Spleen (tissue), 11 donors: ENCODE data around the gene SMC4. TPM values are rescaled to one million over a fixed set of nuclear protein-coding genes. Genes with fewer than 3 reads are reported as not detected.

Experiments used
- DNase-seq: peaks from one replicate; pipeline ENCODE4 v3.0.0-alpha.2; 2020
- H3K27ac ChIP-seq, 8 donors: fragments of 200-600 bp; sonication (generic) in 7 of 8; 1 replicate in 4 of 8; 2 replicates in 4 of 8; pipeline versions ENCODE4 v1.5.0 to v1.8.0; 2016 to 2021; ENCODE audit warnings: inconsistent platforms in 4 of 8, mild to moderate bottlenecking in 4 of 8, moderate library complexity in 1 of 8
- H3K27me3 ChIP-seq, 7 donors: fragments of 200-600 bp; sonication (generic) in 6 of 7; replicated peaks in 1 of 7; 1 replicate in 4 of 7; 2 replicates in 3 of 7; pipeline versions ENCODE4 v1.5.0 to v1.8.0; 2016 to 2021; ENCODE audit warnings: inconsistent platforms in 3 of 7, mild to moderate bottlenecking in 1 of 7
- H3K36me3 ChIP-seq, 6 donors: fragments of 200-600 bp; sonication (generic) in 5 of 6; 1 replicate in 4 of 6; 2 replicates in 2 of 6; pipeline versions ENCODE4 v1.5.0 to v1.8.0; 2016 to 2021; ENCODE audit warnings: inconsistent platforms in 2 of 6
- H3K4me1 ChIP-seq, 6 donors: fragments of 200-600 bp; sonication (generic) in 5 of 6; 1 replicate in 3 of 6; 2 replicates in 3 of 6; pipeline versions ENCODE4 v1.5.0 to v1.8.0; 2016 to 2021; ENCODE audit warnings: inconsistent platforms in 3 of 6
- H3K4me3 ChIP-seq, 8 donors: fragments of 200-600 bp; sonication (generic) in 7 of 8; 1 replicate in 4 of 8; 2 replicates in 4 of 8; pipeline versions ENCODE4 v1.5.0 to v1.8.0; 2016 to 2021; ENCODE audit warnings: inconsistent platforms in 4 of 8, mild to moderate bottlenecking in 4 of 8, moderate library complexity in 2 of 8
- H3K9me3 ChIP-seq, 8 donors: fragments of 200-600 bp; sonication (generic) in 7 of 8; 1 replicate in 4 of 8; 2 replicates in 4 of 8; pipeline versions ENCODE4 v1.5.0 to v1.8.0; 2016 to 2021; ENCODE audit warnings: inconsistent platforms in 4 of 8
- POLR2A ChIP-seq, 3 donors: fragments of 450-650 bp; IDR thresholded peaks; one replicate each; pipeline ENCODE4 v1.5.1; 2017; ENCODE audit warnings: antibody characterized with exemption in 3 of 3, mild to moderate bottlenecking in 1 of 3
- POLR2AphosphoS5 ChIP-seq, 3 donors: sonication (generic); formaldehyde crosslinking; IDR thresholded peaks; one replicate each; pipeline ENCODE4 v1.5.1; 2017; ENCODE audit warnings: antibody characterized with exemption in 3 of 3
- WGBS, 5 donors: extraction: QIAGEN DNeasy Blood & Tissue Kit in 3 of 5; methylation state at CpG; one replicate each; pipeline versions ENCODE4 v1.1.5 to v1.1.7; 2013 to 2018; 5-methylcytosine and 5-hydroxymethylcytosine counted together
- intact Hi-C: fragments of 100-400 bp; cut with DNase I; formaldehyde crosslinking; loops from one replicate; pipeline ENCODE4 v1.15.0; 2023; ENCODE audit warnings: low total_unique reads
- polyA plus RNA-seq, 3 donors: library from polyadenylated mRNA; stranded (reverse); fragments of 200-250 nt; gene quantifications; one replicate each; pipeline ENCODE4 v1.2.1, GENCODE V29; 2013
- total RNA-seq, 7 donors: library from RNA; depleted of rRNA in 3 of 7; stranded (reverse); fragments of >200 nt in 3 of 7; fragmentation: NEBNext Ultra II Directional in 4 of 7; extraction: Animal tissue kit (Norgen Biotek cat#: 25700) in 4 of 7; gene quantifications; one replicate each; pipeline versions ENCODE4 v1.1.0 to v1.2.1, GENCODE V29; 2016 to 2021
- TF ChIP-seq, protein P1 (sequence below), 11 experiments: fragments of 200-600 bp in 7 of 11; fragments of 450-650 bp in 4 of 11; sonication (generic) in 4 of 11; IDR thresholded peaks in 8 of 11; conservative IDR thresholded peaks in 3 of 11; 1 replicate in 7 of 11; 2 replicates in 4 of 11; pipeline versions ENCODE4 v1.4.0 to v1.8.0; 2016 to 2021; ENCODE audit warnings: antibody characterized with exemption in 11 of 11, inconsistent platforms in 4 of 11, mild to moderate bottlenecking in 1 of 11
- donor health status: healthy with polysubstance abuse.
- donor health status: DM: no; HTN: no; CAD: no; lungs with moderate emphysema.
- donor health status: DM: no; HTN: no; CAD: no.
- donor health status: Bipolar disorder and iron deficiency.
- donor health status: healthy.
- donor health status: DM: no; HTN: no; CAD: no.
- donor health status: DM: yes; HTN: yes; CAD: no.

The SMC4 gene
- total and polyA plus RNA-seq, 10 donors, result 21.2 to 112 (median 52.0) TPM

DNA sequence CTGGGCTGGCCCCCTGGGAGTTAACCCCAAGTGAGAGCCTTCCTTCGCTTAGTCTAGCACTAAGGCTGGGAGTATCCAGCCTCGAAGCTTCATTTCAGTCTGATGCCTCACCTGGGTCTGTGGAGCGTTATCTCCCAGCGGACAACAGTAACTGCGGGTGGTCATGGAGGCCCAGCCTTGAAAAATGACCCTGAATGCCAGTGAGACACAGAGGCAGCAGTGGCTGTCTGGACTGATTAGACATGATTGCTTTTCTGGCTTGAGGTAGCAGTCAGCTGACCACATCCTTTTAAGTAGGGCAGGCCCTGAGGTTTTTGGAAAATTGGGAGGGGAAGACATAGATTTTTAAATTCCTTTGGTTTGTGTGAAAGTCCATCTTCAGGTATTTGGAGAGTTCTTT lies 78.3 kb downstream of the SMC4 start:
- 47 to 96% (median 81%) methylated on average over 5 of the region's 5 CpGs for WGBS, 5 donors
- H3K9me3 ChIP-seq, result no peaks in the 10 kb centered on the region
- intact Hi-C loops, result no loop called here
- H3K27ac ChIP-seq, result no peak overlapping the region
- H3K36me3 ChIP-seq, result no peaks in the 10 kb centered on the region
- peaks cover 0 to 8% (median 0%) of the 10 kb centered on the region in 6 donors for H3K4me1 ChIP-seq
- no peak overlapping the region for H3K4me3 ChIP-seq
- no peaks in the 10 kb centered on the region for H3K27me3 ChIP-seq
- no peak for DNase-seq
- no peak for TF ChIP-seq POLR2A (IDR thresholded peaks at IDR 0.05)
- TF ChIP-seq POLR2AphosphoS5 (IDR thresholded peaks at IDR 0.05), result no peak
- TF ChIP-seq, protein P1, sequence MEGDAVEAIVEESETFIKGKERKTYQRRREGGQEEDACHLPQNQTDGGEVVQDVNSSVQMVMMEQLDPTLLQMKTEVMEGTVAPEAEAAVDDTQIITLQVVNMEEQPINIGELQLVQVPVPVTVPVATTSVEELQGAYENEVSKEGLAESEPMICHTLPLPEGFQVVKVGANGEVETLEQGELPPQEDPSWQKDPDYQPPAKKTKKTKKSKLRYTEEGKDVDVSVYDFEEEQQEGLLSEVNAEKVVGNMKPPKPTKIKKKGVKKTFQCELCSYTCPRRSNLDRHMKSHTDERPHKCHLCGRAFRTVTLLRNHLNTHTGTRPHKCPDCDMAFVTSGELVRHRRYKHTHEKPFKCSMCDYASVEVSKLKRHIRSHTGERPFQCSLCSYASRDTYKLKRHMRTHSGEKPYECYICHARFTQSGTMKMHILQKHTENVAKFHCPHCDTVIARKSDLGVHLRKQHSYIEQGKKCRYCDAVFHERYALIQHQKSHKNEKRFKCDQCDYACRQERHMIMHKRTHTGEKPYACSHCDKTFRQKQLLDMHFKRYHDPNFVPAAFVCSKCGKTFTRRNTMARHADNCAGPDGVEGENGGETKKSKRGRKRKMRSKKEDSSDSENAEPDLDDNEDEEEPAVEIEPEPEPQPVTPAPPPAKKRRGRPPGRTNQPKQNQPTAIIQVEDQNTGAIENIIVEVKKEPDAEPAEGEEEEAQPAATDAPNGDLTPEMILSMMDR (IDR thresholded peaks at IDR 0.05 in 8 of 11, conservative IDR thresholded peaks at IDR 0.05 in 3 of 11), result no peak

DNA sequence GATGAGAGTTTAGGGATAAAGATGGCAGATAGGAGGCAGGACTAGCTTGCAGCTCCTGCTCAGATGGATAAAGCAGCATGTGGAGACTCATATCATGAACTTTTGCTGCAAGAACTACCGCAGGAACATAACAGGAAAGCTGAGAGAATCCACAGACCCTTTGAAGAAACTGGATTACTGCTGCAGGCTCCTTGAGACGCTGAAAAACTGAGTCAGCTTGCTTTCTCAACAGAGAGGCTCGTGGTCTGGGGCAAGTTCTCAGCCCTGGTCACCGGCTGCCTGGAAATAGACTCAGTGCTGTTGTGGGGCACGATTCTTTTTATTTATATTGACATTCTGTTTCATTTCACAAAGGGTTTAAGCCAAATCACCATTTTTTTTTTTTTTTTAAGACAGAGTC lies 78.9 kb downstream of the SMC4 start:
- 66 to 88% (median 80%) methylated on average over 5 of the region's 5 CpGs for WGBS, 5 donors
- H3K36me3 ChIP-seq, result no peaks in the 10 kb centered on the region
- no peak overlapping the region for H3K4me3 ChIP-seq
- no peak overlapping the region for H3K27ac ChIP-seq
- no peak for DNase-seq
- no peaks in the 10 kb centered on the region for H3K27me3 ChIP-seq
- intact Hi-C loops, result no loop called here
- no peak for TF ChIP-seq POLR2AphosphoS5 (IDR thresholded peaks at IDR 0.05)
- TF ChIP-seq, protein P1 (IDR thresholded peaks at IDR 0.05 in 8 of 11, conservative IDR thresholded peaks at IDR 0.05 in 3 of 11), result no peak
- no peak for TF ChIP-seq POLR2A (IDR thresholded peaks at IDR 0.05)
- H3K4me1 ChIP-seq, result peaks cover 0 to 8% (median 0%) of the 10 kb centered on the region in 6 donors
- H3K9me3 ChIP-seq, result no peaks in the 10 kb centered on the region

DNA sequence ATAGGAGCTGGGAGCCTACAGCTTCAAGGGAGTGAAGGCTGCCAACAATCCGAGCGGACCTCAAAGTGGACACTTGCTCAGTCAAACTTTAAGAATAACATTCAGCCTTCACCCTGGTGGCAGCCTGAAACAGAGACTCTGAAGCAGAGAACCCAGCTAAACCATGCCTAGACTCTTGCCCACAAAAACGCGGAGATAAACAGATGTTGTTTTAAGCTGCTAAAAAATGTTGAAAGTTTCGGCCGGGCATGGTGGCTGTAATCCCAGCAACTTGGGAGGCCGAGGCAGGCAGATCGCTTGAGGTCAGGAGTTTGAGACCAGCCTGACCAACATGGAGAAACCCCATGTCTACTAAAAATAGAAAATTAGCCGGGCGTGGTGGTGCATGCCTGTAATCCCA lies 79.9 kb downstream of the SMC4 start:
- intact Hi-C loops, result no loop called here
- WGBS, 5 donors, result 89 to 95% (median 93%) methylated on average over 10 of the region's 10 CpGs
- H3K27ac ChIP-seq, result no peak overlapping the region
- no peak for TF ChIP-seq POLR2AphosphoS5 (IDR thresholded peaks at IDR 0.05)
- no peak for TF ChIP-seq POLR2A (IDR thresholded peaks at IDR 0.05)
- TF ChIP-seq, protein P1 (IDR thresholded peaks at IDR 0.05 in 8 of 11, conservative IDR thresholded peaks at IDR 0.05 in 3 of 11), result no peak
- no peaks in the 10 kb centered on the region for H3K36me3 ChIP-seq
- H3K4me1 ChIP-seq, result peaks cover 0 to 8% (median 0%) of the 10 kb centered on the region in 6 donors
- no peak overlapping the region for H3K4me3 ChIP-seq
- no peaks in the 10 kb centered on the region for H3K9me3 ChIP-seq
- DNase-seq, result no peak
- no peaks in the 10 kb centered on the region for H3K27me3 ChIP-seq

DNA sequence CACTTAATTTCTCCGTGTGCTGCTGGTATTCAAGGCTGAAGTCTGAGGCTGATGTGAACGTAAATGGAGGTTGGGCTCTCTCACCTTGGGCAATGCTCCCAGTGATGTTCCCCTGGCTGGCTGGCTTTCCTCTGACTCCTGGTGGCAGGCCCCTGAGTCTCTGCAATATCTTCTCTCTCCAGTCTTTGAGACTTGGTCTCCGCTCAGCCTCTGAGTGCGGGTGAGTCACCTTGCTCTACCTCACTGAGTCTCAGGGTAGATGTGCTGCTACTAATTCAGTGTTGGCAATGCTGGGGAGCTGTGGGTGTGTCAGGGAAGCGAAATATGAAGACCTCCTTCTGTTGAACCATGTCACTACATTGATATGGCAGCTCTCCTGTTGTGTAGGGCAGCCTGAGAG lies 81.5 kb downstream of the SMC4 start:
- intact Hi-C loops, result no loop called here

More for the DNA sequence above, 81.5 kb downstream of the SMC4 start:
- TF ChIP-seq POLR2A (IDR thresholded peaks at IDR 0.05), result no peak
- TF ChIP-seq, protein P1 (IDR thresholded peaks at IDR 0.05 in 8 of 11, conservative IDR thresholded peaks at IDR 0.05 in 3 of 11), result no peak
- TF ChIP-seq POLR2AphosphoS5 (IDR thresholded peaks at IDR 0.05), result no peak
- H3K36me3 ChIP-seq, result no peaks in the 10 kb centered on the region
- no peaks in the 10 kb centered on the region for H3K9me3 ChIP-seq
- H3K27ac ChIP-seq, result peak overlapping the region in 6 of 8 donors; percentile 1 to 68 (median 50)
- no peak for DNase-seq
- H3K27me3 ChIP-seq, result no peaks in the 10 kb centered on the region
- H3K4me1 ChIP-seq, result peaks cover 0 to 11% (median 2%) of the 10 kb centered on the region in 6 donors
- WGBS, 5 donors, result 81 to 91% (median 89%) methylated on average over 5 of the region's 5 CpGs
- H3K4me3 ChIP-seq, result no peak overlapping the region
